ENCODE data around the gene CXCR2. TPM values are rescaled to one million over a fixed set of nuclear protein-coding genes. Genes with fewer than 3 reads are reported as not detected.

Gene CXCR2
- total and polyA plus RNA-seq, 2 of the 8 experiments (the other 6 are each of a cell fraction or from before 2014, with no cell fraction given) = 1.4 to 1.6 TPM

- H3K27ac ChIP-seq (ENCODE audit: low read depth, low read length) = no peak overlapping the region
- no peak overlapping the region for H2BK120ac ChIP-seq (replicated peaks; ENCODE audit: low read depth, low read length)
- H2AK5ac ChIP-seq (ENCODE audit: low read depth, low read length) = no peak overlapping the region
- no peak overlapping the region for H3K4ac ChIP-seq (replicated peaks; ENCODE audit: insufficient read length, low read depth, low read length)
- H3K4me1 ChIP-seq (replicated peaks in 1 of 4; ENCODE audit: control insufficient read depth in 3 of 4, insufficient read depth in 4 of 4, low read length in 3 of 4) = peaks cover 0 to 5% (median 0%) of the 10 kb centered on the region in 4 experiments; a peak in 1 of 7 replicates
- H2BK5ac ChIP-seq (ENCODE audit: low read depth, low read length) = no peak overlapping the region
- no peak overlapping the region for H3K4me3 ChIP-seq (ENCODE audit: extremely low read depth in 1 of 4, insufficient read depth in 2 of 4, low read depth in 3 of 4, low read length in 4 of 4)
- no peak overlapping the region for H4K8ac ChIP-seq (ENCODE audit: extremely low read depth, insufficient read depth, low read length)
- H2BK15ac ChIP-seq (ENCODE audit: low read length) = no peak overlapping the region
- no peak overlapping the region for H2BK20ac ChIP-seq (ENCODE audit: low read length)
- H4K20me1 ChIP-seq (replicated peaks in 1 of 2; ENCODE audit: control insufficient read depth in 1 of 2, insufficient read depth in 2 of 2, low read length in 2 of 2) = peaks cover 0 to 3% of the 10 kb centered on the region in 2 experiments
- DNase-seq (ENCODE audit: low read depth in 1 of 2, low spot score in 2 of 2) (no peak), FAIRE-seq (no peak)
- H3K9ac ChIP-seq (replicated peaks in 1 of 4; ENCODE audit: extremely low read depth in 1 of 4, low read depth in 3 of 4, low read length in 3 of 4) = no peak overlapping the region
- H3K4me2 ChIP-seq (ENCODE audit: insufficient read depth in 1 of 2, low read depth in 2 of 2, low read length in 2 of 2) = no peak overlapping the region
- no peaks in the 10 kb centered on the region for H3K36me3 ChIP-seq (ENCODE audit: control insufficient read depth in 2 of 4, insufficient read depth in 4 of 4, low read length in 3 of 4)
- H3K9me3 ChIP-seq (ENCODE audit: insufficient read depth in 2 of 2, low read depth in 1 of 2, low read length in 1 of 2) = no peaks in the 10 kb centered on the region
- H3K79me2 ChIP-seq (ENCODE audit: control insufficient read depth in 1 of 2, insufficient read depth in 2 of 2, low read length in 2 of 2) = no peaks in the 10 kb centered on the region
- H3K23me2 ChIP-seq (ENCODE audit: low read depth, low read length) = peaks cover 3% of the 10 kb centered on the region
- H2BK12ac ChIP-seq (ENCODE audit: low read depth, low read length) = no peak overlapping the region
- H4K5ac ChIP-seq (ENCODE audit: insufficient read length, low read depth, low read length) = no peak overlapping the region
- no peak overlapping the region for H3K14ac ChIP-seq (ENCODE audit: insufficient read length)
- H3K56ac ChIP-seq (replicated peaks; ENCODE audit: insufficient read length, low read depth, low read length) = no peak overlapping the region
- 79% methylated on average over 9 of the region's 9 CpGs; no CpG with 5 or more reads in 1 of the 2 experiments for WGBS, 2 experiments (ENCODE audit: extremely low coverage in 1 of 2, insufficient coverage in 1 of 2, insufficient read length in 1 of 2, insufficient replicate concordance in 2 of 2, low coverage in 1 of 2, low lambda C conversion rate in 2 of 2, missing lambda C conversion rate in 1 of 2)
- no peaks in the 10 kb centered on the region for H3K79me1 ChIP-seq (ENCODE audit: low read depth, low read length)
- H3K23ac ChIP-seq (ENCODE audit: insufficient read length) = no peak overlapping the region
- ChIA-PET POLR2A (ENCODE audit: partially characterized antibody) (interaction anchor here (1.3 kb wide), 1 partner anchor 38 kb away, joined by 3 read pairs; no protein-coding TSS in a partner anchor), CTCF (ENCODE audit: partially characterized antibody) (interaction anchor here (0.6 to 3.5 kb wide), 4 partner anchors 11 to 292 kb away, joined by 3 to 15 read pairs (median 4); no protein-coding TSS in a partner anchor)
- H4K91ac ChIP-seq (replicated peaks; ENCODE audit: insufficient read length, low read length) = no peak overlapping the region
- no peak overlapping the region for H2AFZ ChIP-seq (ENCODE audit: low read length)
- H3K18ac ChIP-seq (ENCODE audit: extremely low read depth, low read length) = no peak overlapping the region
- H3K27me3 ChIP-seq (replicated peaks in 1 of 4; ENCODE audit: control insufficient read depth in 3 of 4, extremely low read depth in 1 of 4, insufficient read depth in 3 of 4, low read length in 3 of 4) = no peaks in the 10 kb centered on the region
- TF ChIP-seq TBP (IDR thresholded peaks at IDR 0.05; ENCODE audit: low read depth, low read length) (no peak), YY1 (IDR thresholded peaks at IDR 0.05; ENCODE audit: low read depth, low read length) (no peak), SP1 (IDR thresholded peaks at IDR 0.05; ENCODE audit: low read depth, low read length) (no peak), EZH2 (IDR thresholded peaks at IDR 0.05; ENCODE audit: low read depth, low read length, severe bottlenecking) (no peak), GABPA (IDR thresholded peaks at IDR 0.05; ENCODE audit: borderline replicate concordance, insufficient read depth, low read length) (no peak), KDM5A (IDR thresholded peaks at IDR 0.05; ENCODE audit: low read length) (no peak), EP300 (IDR thresholded peaks at IDR 0.05; ENCODE audit: borderline replicate concordance in 1 of 2, low read depth in 2 of 2, low read length in 2 of 2) (no peak), POLR2AphosphoS5 (IDR thresholded peaks at IDR 0.05; ENCODE audit: low read depth, low read length) (no peak), JUN (IDR thresholded peaks at IDR 0.05; ENCODE audit: low read depth, low read length) (no peak), MAFK (IDR thresholded peaks at IDR 0.05; ENCODE audit: low read depth, low read length) (no peak), RFX5 (IDR thresholded peaks at IDR 0.05; ENCODE audit: borderline replicate concordance, low read depth, low read length) (no peak)
- TF ChIP-seq, protein P1, sequence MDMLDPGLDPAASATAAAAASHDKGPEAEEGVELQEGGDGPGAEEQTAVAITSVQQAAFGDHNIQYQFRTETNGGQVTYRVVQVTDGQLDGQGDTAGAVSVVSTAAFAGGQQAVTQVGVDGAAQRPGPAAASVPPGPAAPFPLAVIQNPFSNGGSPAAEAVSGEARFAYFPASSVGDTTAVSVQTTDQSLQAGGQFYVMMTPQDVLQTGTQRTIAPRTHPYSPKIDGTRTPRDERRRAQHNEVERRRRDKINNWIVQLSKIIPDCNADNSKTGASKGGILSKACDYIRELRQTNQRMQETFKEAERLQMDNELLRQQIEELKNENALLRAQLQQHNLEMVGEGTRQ (IDR thresholded peaks at IDR 0.05; ENCODE audit: low read length) = no peak
Observed at GRCh38 chr2:218077464-218078216, 48.2 kb upstream of the CXCR2 start.
